GM23338 (cell line): ENCODE data around the gene RMND1. TPM values are rescaled to one million over a fixed set of nuclear protein-coding genes. Genes with fewer than 3 reads are reported as not detected.
A peak's percentile ranks its signal among the peaks of the same experiment; 100 is the strongest.

ENCODE experiments used
- ATAC-seq: fragments of 200-7000 bp; cut with Tn5 transposase; 3 replicates; pipeline ENCODE4 v1.9.1; 2020
- DNase-seq: peaks from one replicate; pipeline ENCODE4 v3.0.0-alpha.2; 2015; ENCODE audit warnings: low spot score
- H2AFZ ChIP-seq: fragments of 200-600 bp; sonication (generic); 2 replicates; pipeline ENCODE4 v1.8.0; 2016; ENCODE audit warnings: antibody characterized with exemption, mild to moderate bottlenecking, moderate library complexity
- H3F3A ChIP-seq: fragments of 200-600 bp; sonication (generic); replicated peaks from 2 replicates; pipeline ENCODE4 v1.8.0; 2017; ENCODE audit warnings: antibody characterized with exemption, mixed run types, low read depth
- H3K27ac ChIP-seq: fragments of 200-600 bp; sonication (generic); 2 replicates; pipeline ENCODE4 v1.6.1; 2016; ENCODE audit warnings: low read depth
- H3K27me3 ChIP-seq: fragments of 200-600 bp; sonication (generic); 2 replicates; pipeline ENCODE4 v1.8.0; 2016; ENCODE audit warnings: mild to moderate bottlenecking, mixed run types, moderate library complexity; ENCODE audit not compliant: insufficient read depth
- H3K36me3 ChIP-seq: fragments of 200-600 bp; sonication (generic); 2 replicates; pipeline ENCODE4 v1.8.0; 2016; ENCODE audit warnings: mild to moderate bottlenecking; ENCODE audit not compliant: insufficient read depth
- H3K4me1 ChIP-seq: fragments of 200-600 bp; sonication (generic); 2 replicates; pipeline ENCODE4 v1.8.0; 2016; ENCODE audit warnings: mild to moderate bottlenecking, moderate library complexity; ENCODE audit not compliant: insufficient read depth
- H3K4me2 ChIP-seq: fragments of 200-600 bp; sonication (generic); 2 replicates; pipeline ENCODE4 v1.7.1; 2017; ENCODE audit warnings: mixed run types
- H3K4me3 ChIP-seq: fragments of 200-600 bp; sonication (generic); 2 replicates; pipeline ENCODE4 v1.6.1; 2016; ENCODE audit warnings: mixed run types
- H3K79me2 ChIP-seq: fragments of 200-600 bp; sonication (generic); replicated peaks from 2 replicates; pipeline ENCODE4 v1.8.0; 2017; ENCODE audit warnings: mild to moderate bottlenecking; ENCODE audit not compliant: insufficient read depth
- H3K9me2 ChIP-seq: fragments of 200-600 bp; sonication (generic); 2 replicates; pipeline ENCODE4 v1.8.0; 2017; ENCODE audit not compliant: insufficient read depth
- H4K20me1 ChIP-seq: fragments of 200-600 bp; sonication (generic); replicated peaks from 2 replicates; pipeline ENCODE4 v1.8.0; 2017; ENCODE audit warnings: mild to moderate bottlenecking; ENCODE audit not compliant: insufficient read depth
- H3K27ac Mint-ChIP-seq: 2 replicates; pipeline ENCODE4 v1.8.0; 2020; ENCODE audit warnings: inconsistent platforms, mild to moderate bottlenecking, moderate library complexity, mixed read lengths
- H3K27me3 Mint-ChIP-seq: 3 replicates; pipeline ENCODE4 v1.8.0; 2022; ENCODE audit warnings: low read depth, mild to moderate bottlenecking, moderate library complexity, mixed read lengths, inconsistent platforms; ENCODE audit not compliant: insufficient read depth, poor library complexity
- H3K36me3 Mint-ChIP-seq: 3 replicates; pipeline ENCODE4 v1.8.0; 2021; ENCODE audit warnings: low read depth, mild to moderate bottlenecking, inconsistent platforms, moderate library complexity, mixed read lengths
- H3K4me1 Mint-ChIP-seq: 3 replicates; pipeline ENCODE4 v1.8.0; 2020; ENCODE audit warnings: mild to moderate bottlenecking, inconsistent platforms, mixed read lengths
- H3K4me3 Mint-ChIP-seq: 3 replicates; pipeline ENCODE4 v1.8.0; 2021; ENCODE audit warnings: moderate library complexity, mild to moderate bottlenecking, inconsistent platforms, mixed read lengths
- H3K9me3 Mint-ChIP-seq: 3 replicates; pipeline ENCODE4 v1.8.0; 2020; ENCODE audit warnings: moderate library complexity, mild to moderate bottlenecking, inconsistent platforms, mixed read lengths
- CREB1 ChIP-seq: fragments of 250-450 bp; sonication (Bioruptor Pico); IDR thresholded peaks from 2 replicates; pipeline ENCODE4 v1.5.0; 2020; ENCODE audit warnings: low read depth, mild to moderate bottlenecking, moderate library complexity
- ETS1 ChIP-seq: IDR thresholded peaks from 2 replicates; pipeline ENCODE4 v1.6.1; 2016; ENCODE audit warnings: antibody characterized with exemption
- EZH2 ChIP-seq: fragments of 200-600 bp; sonication (generic); IDR thresholded peaks from one replicate; pipeline ENCODE4 v1.8.0; 2017; ENCODE audit warnings: antibody characterized with exemption, mild to moderate bottlenecking, low read depth; ENCODE audit not compliant: unreplicated experiment
- EZH2phosphoT487 ChIP-seq: fragments of 200-600 bp; sonication (generic); IDR thresholded peaks from one replicate; pipeline ENCODE4 v1.8.1; 2018; ENCODE audit warnings: antibody characterized with exemption; ENCODE audit not compliant: unreplicated experiment
- JUNB ChIP-seq: IDR thresholded peaks from one replicate; pipeline ENCODE4 v1.6.1; 2016; ENCODE audit warnings: antibody characterized with exemption; ENCODE audit not compliant: unreplicated experiment
- POLR2AphosphoS5 ChIP-seq: IDR thresholded peaks from 2 replicates; pipeline ENCODE4 v1.6.1; 2016; ENCODE audit warnings: antibody characterized with exemption, low read depth
- REST ChIP-seq: IDR thresholded peaks from one replicate; pipeline ENCODE4 v1.6.1; 2018; ENCODE audit warnings: antibody characterized with exemption; ENCODE audit not compliant: unreplicated experiment
- STAT1 ChIP-seq: IDR thresholded peaks from one replicate; pipeline ENCODE4 v1.6.1; 2016; ENCODE audit warnings: antibody characterized with exemption; ENCODE audit not compliant: unreplicated experiment
- polyA plus RNA-seq: library from polyadenylated mRNA; unstranded; fragments of >200 nt; fragmentation: Nextera tagmentation; extraction: Ambion mirVana; gene quantifications from 2 replicates; pipeline ENCODE4 v1.2.1, GENCODE V29; 2016
- total RNA-seq: library from RNA; depleted of rRNA; stranded (reverse); fragments of >200 nt; shearing (Covaris generic); gene quantifications from 2 replicates; pipeline ENCODE4 v1.2.3, GENCODE V29; 2014
- TF ChIP-seq, protein P1 (sequence below), 2 experiments: fragments of 200-600 bp in 1 of 2; sonication (generic) in 1 of 2; conservative IDR thresholded peaks; 2 replicates each; pipeline versions ENCODE4 v1.5.1 to v1.6.1; 2016 to 2017; ENCODE audit warnings: antibody characterized with exemption in 2 of 2, low read depth in 2 of 2, mild to moderate bottlenecking in 2 of 2, moderate library complexity in 1 of 2

The RMND1 gene
- total and polyA plus RNA-seq, 2 experiments from 2014 or later: 27.5 to 34.4 TPM

DNA sequence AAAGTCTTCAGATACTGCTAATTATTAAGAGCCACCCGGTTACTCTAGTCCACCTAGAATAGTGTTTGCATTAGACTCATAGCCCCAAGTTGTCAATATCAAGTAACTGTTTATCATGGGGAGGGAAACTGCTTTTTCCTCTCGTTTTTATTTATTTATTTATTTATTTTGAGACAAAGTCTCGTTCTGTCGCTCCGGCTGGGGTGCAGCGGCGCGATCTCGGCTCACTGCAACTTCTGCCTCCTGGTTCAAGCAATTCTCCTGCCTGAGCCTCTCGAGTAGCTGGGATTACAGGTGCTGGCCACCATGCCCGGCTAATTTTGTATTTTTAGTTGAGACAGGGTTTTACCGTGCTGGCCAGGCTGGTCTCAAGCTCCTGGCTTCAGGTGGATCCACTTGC is 25.8 kb upstream of the RMND1 start:
- Mint-ChIP-seq H3K4me1 (peaks cover 8% of the 10 kb centered on the region; the same call in 2 of the 3 replicates), H3K27me3 (peaks cover 4% of the 10 kb centered on the region), H3K36me3 (no peaks in the 10 kb centered on the region), H3K4me3 (no peak overlapping the region), H3K27ac (no peak overlapping the region), H3K9me3 (no peaks in the 10 kb centered on the region)
- no peaks in the 10 kb centered on the region for H4K20me1 ChIP-seq
- DNase-seq (no peak), ATAC-seq (no peak)
- H3K4me1 ChIP-seq: no peaks in the 10 kb centered on the region
- H3K4me2 ChIP-seq: no peak overlapping the region
- H3K9me2 ChIP-seq: 0 out of 2 replicates have a peak, but pooled peaks cover 8% of the 10 kb centered on the region
- H3F3A ChIP-seq: no peaks in the 10 kb centered on the region
- no peak overlapping the region for H2AFZ ChIP-seq
- no peaks in the 10 kb centered on the region for H3K79me2 ChIP-seq
- no peak overlapping the region for H3K4me3 ChIP-seq
- TF ChIP-seq ETS1 (no peak), EZH2 (no peak), POLR2AphosphoS5 (no peak), EZH2phosphoT487 (no peak), STAT1 (no peak), CREB1 (CRISPR knock-in tag) (no peak), REST (no peak)
- no peak overlapping the region for H3K27ac ChIP-seq
- no peaks in the 10 kb centered on the region for H3K36me3 ChIP-seq
- no peaks in the 10 kb centered on the region for H3K27me3 ChIP-seq

- Mint-ChIP-seq H3K36me3 (no peaks in the 10 kb centered on the region), H3K4me1 (peaks cover 8% of the 10 kb centered on the region; the same call in 2 of the 3 replicates), H3K9me3 (no peaks in the 10 kb centered on the region), H3K4me3 (no peak overlapping the region), H3K27me3 (peaks cover 4% of the 10 kb centered on the region), H3K27ac (peak overlapping the region; percentile 78; the same call in 1 of the 2 replicates)
- Histone ChIP-seq H2AFZ (no peak overlapping the region), H3K36me3 (no peaks in the 10 kb centered on the region), H3K79me2 (no peaks in the 10 kb centered on the region), H3K27ac (no peak overlapping the region), H3K9me2 (0 out of 2 replicates have a peak, but pooled peaks cover 8% of the 10 kb centered on the region), H3K27me3 (no peaks in the 10 kb centered on the region), H3F3A (no peaks in the 10 kb centered on the region), H3K4me1 (no peaks in the 10 kb centered on the region), H3K4me3 (no peak overlapping the region), H4K20me1 (no peaks in the 10 kb centered on the region), H3K4me2 (no peak overlapping the region)
- peak; percentile 86 for DNase-seq
- no peak for TF ChIP-seq JUNB
- TF ChIP-seq, protein P1, sequence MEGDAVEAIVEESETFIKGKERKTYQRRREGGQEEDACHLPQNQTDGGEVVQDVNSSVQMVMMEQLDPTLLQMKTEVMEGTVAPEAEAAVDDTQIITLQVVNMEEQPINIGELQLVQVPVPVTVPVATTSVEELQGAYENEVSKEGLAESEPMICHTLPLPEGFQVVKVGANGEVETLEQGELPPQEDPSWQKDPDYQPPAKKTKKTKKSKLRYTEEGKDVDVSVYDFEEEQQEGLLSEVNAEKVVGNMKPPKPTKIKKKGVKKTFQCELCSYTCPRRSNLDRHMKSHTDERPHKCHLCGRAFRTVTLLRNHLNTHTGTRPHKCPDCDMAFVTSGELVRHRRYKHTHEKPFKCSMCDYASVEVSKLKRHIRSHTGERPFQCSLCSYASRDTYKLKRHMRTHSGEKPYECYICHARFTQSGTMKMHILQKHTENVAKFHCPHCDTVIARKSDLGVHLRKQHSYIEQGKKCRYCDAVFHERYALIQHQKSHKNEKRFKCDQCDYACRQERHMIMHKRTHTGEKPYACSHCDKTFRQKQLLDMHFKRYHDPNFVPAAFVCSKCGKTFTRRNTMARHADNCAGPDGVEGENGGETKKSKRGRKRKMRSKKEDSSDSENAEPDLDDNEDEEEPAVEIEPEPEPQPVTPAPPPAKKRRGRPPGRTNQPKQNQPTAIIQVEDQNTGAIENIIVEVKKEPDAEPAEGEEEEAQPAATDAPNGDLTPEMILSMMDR (conservative IDR thresholded peaks at IDR 0.05; ENCODE audit: low read depth in 2 of 2): peak; percentile 65 to 96
- ATAC-seq: peak; percentile 87
These were observed 24.0 kb upstream of the RMND1 start for GRCh38 chr6:151475653-151476523.
